ENCODE measurements around the gene GPR139.

Gene GPR139

DNA sequence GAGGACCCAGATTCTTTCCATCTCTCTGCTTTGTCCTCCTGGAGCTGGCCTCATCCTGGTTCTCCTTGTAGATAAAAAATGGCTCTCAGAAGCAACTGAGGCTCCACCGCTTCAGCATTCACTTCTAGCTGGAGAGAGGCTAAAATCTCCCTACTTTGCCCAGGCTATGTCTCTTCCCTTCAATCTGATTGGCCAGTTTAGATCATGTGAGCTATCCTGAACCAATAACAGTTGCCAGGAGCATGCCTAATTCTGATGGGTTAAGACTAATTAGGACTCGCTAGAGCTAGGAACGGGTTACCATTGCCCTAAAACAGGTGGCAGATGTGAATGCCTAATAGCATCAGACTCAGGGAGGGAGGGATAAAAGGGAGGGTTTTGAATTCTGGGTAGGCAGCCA lies 89.6 kb downstream of the GPR139 start:
- no peak for DNase-seq (ENCODE audit: low read depth in 1 of 2, low spot score in 1 of 2)
